ENCODE results near the gene GJC2. TPM values are rescaled to one million over a fixed set of nuclear protein-coding genes. Genes with fewer than 3 reads are reported as not detected.

Gene GJC2
- total RNA-seq, 1 experiment from 2014 or later = 1.6 TPM

- WGBS (ENCODE audit: extremely low coverage, insufficient read length, low lambda C conversion rate) = no CpG with 5 or more reads among the region's 18 CpGs
- peaks cover 0 to 11% of the 10 kb centered on the region in 2 experiments; a peak in 2 of 4 replicates for H3K4me1 Mint-ChIP-seq
- no peak overlapping the region for H2BK20ac ChIP-seq (ENCODE audit: low read depth, low read length, poor library complexity, severe bottlenecking)
- H2AFZ ChIP-seq (ENCODE audit: low read length) = no peak overlapping the region
- H4K5ac ChIP-seq (ENCODE audit: insufficient read length, low read depth, low read length) = no peak overlapping the region
- no peaks in the 10 kb centered on the region; a peak in 1 of 7 replicates for H3K36me3 Mint-ChIP-seq (ENCODE audit: insufficient read depth in 1 of 3, low read depth in 3 of 3)
- H3K18ac ChIP-seq (ENCODE audit: insufficient read length, low read depth, low read length) = no peak overlapping the region
- H3K56ac ChIP-seq (ENCODE audit: insufficient read length, low read depth, low read length) = no peak overlapping the region
- H2BK120ac ChIP-seq (ENCODE audit: low read depth, low read length, poor library complexity, severe bottlenecking) = no peak overlapping the region
- H3K14ac ChIP-seq (ENCODE audit: insufficient read depth, low read length) = no peak overlapping the region
- H3K23ac ChIP-seq (ENCODE audit: insufficient read length, low read depth, low read length) = no peak overlapping the region
- no peaks in the 10 kb centered on the region for H3K4me1 ChIP-seq (ENCODE audit: insufficient read depth, low read length)
- H4K91ac ChIP-seq (ENCODE audit: insufficient read length, low read depth, low read length) = no peak overlapping the region
- H3K27me3 ChIP-seq (ENCODE audit: insufficient read depth, low read length) = no peaks in the 10 kb centered on the region
- H3K27ac ChIP-seq (ENCODE audit: insufficient read length, low read depth, low read length) = no peak overlapping the region
- H3K9me3 Mint-ChIP-seq = no peaks in the 10 kb centered on the region
- H3T11ph ChIP-seq (ENCODE audit: low read length) = no peak overlapping the region
- H2BK12ac ChIP-seq (ENCODE audit: insufficient read length, low read depth, low read length) = no peak overlapping the region
- H3K9ac ChIP-seq (ENCODE audit: extremely low read depth, insufficient read length, low read length) = no peak overlapping the region
- no peak for TF ChIP-seq CTCF (conservative IDR thresholded peaks at IDR 0.05)
- no peak overlapping the region for H3K27ac Mint-ChIP-seq
- no peak overlapping the region for H4K8ac ChIP-seq (replicated peaks; ENCODE audit: insufficient read length, low read depth, low read length)
- no peaks in the 10 kb centered on the region for H3K23me2 ChIP-seq (ENCODE audit: insufficient read length, low read depth, low read length, poor library complexity, severe bottlenecking)
- H2BK5ac ChIP-seq (ENCODE audit: insufficient read length, low read length) = no peak overlapping the region
- H4K20me1 ChIP-seq (ENCODE audit: control insufficient read depth, insufficient read depth, insufficient read length) = peaks cover 2% of the 10 kb centered on the region
- no peak overlapping the region for H3K4me3 Mint-ChIP-seq
- H3K79me1 ChIP-seq (ENCODE audit: insufficient read depth, low read depth, low read length, poor library complexity, severe bottlenecking) = peaks cover 3% of the 10 kb centered on the region
- H2BK15ac ChIP-seq (ENCODE audit: low read depth, low read length) = no peak overlapping the region
- H3K4ac ChIP-seq (ENCODE audit: low read depth, low read length) = no peak overlapping the region
- peaks cover 9% of the 10 kb centered on the region; the same call in 1 of the 2 replicates for H3K79me2 ChIP-seq (ENCODE audit: insufficient read depth, low read length)
- DNase-seq = no peak
- H2AK5ac ChIP-seq (ENCODE audit: insufficient read length, low read length) = no peak overlapping the region
- H3K4me2 ChIP-seq (ENCODE audit: insufficient read depth, insufficient read length, low read length) = no peak overlapping the region
- H3K27me3 Mint-ChIP-seq (ENCODE audit: low read depth) = no peaks in the 10 kb centered on the region
- no peaks in the 10 kb centered on the region for H3K9me3 ChIP-seq (ENCODE audit: control insufficient read depth, low read depth, low read length)
These were observed 3.1 kb upstream of the GJC2 start for GRCh38 chr1:228146417-228147150.

Measured in H9 (cell line).